Measurements from ENCODE around the gene EPOP. TPM values are rescaled to one million over a fixed set of nuclear protein-coding genes. Genes with fewer than 3 reads are reported as not detected.

Gene EPOP
- total and polyA plus RNA-seq, 2 of the 13 experiments (the other 11 are each of a cell fraction or from before 2014, with no cell fraction given), result 14.7 to 37.8 TPM

GRCh38 chr17:38676706-38677504 is 2.1 kb upstream of the EPOP start (continued):
- TF ChIP-seq, protein P1, sequence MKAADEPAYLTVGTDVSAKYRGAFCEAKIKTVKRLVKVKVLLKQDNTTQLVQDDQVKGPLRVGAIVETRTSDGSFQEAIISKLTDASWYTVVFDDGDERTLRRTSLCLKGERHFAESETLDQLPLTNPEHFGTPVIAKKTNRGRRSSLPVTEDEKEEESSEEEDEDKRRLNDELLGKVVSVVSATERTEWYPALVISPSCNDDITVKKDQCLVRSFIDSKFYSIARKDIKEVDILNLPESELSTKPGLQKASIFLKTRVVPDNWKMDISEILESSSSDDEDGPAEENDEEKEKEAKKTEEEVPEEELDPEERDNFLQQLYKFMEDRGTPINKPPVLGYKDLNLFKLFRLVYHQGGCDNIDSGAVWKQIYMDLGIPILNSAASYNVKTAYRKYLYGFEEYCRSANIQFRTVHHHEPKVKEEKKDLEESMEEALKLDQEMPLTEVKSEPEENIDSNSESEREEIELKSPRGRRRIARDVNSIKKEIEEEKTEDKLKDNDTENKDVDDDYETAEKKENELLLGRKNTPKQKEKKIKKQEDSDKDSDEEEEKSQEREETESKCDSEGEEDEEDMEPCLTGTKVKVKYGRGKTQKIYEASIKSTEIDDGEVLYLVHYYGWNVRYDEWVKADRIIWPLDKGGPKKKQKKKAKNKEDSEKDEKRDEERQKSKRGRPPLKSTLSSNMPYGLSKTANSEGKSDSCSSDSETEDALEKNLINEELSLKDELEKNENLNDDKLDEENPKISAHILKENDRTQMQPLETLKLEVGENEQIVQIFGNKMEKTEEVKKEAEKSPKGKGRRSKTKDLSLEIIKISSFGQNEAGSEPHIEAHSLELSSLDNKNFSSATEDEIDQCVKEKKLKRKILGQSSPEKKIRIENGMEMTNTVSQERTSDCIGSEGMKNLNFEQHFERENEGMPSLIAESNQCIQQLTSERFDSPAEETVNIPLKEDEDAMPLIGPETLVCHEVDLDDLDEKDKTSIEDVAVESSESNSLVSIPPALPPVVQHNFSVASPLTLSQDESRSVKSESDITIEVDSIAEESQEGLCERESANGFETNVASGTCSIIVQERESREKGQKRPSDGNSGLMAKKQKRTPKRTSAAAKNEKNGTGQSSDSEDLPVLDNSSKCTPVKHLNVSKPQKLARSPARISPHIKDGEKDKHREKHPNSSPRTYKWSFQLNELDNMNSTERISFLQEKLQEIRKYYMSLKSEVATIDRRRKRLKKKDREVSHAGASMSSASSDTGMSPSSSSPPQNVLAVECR (CRISPR knock-in tag; IDR thresholded peaks at IDR 0.05; ENCODE audit: borderline replicate concordance), result peak; percentile 67; the same call in 1 of the 2 replicates
- TF ChIP-seq GTF3A (CRISPR knock-in tag; conservative IDR thresholded peaks at IDR 0.05) (peak; percentile 73; the same call in 1 of the 2 replicates), BHLHE40 (IDR thresholded peaks at IDR 0.05; ENCODE audit: low read length) (peak; percentile 86), ZNF501 (CRISPR knock-in tag; IDR thresholded peaks at IDR 0.05) (peak; percentile 92), JUND (CRISPR knock-in tag; IDR thresholded peaks at IDR 0.05) (peak; percentile 92), KAT8 (CRISPR knock-in tag; IDR thresholded peaks at IDR 0.05) (peak; percentile 79), SRF (IDR thresholded peaks at IDR 0.05; ENCODE audit: low read depth, low read length) (no peak), RFX1 (IDR thresholded peaks at IDR 0.05) (no peak), GZF1 (CRISPR knock-in tag; IDR thresholded peaks at IDR 0.05) (0 out of 2 replicates have a peak, but pooled peaks have one; percentile 40), POLR2AphosphoS5 (IDR thresholded peaks at IDR 0.05; ENCODE audit: low read depth, low read length) (no peak), SKIL (CRISPR knock-in tag; IDR thresholded peaks at IDR 0.05; ENCODE audit: borderline replicate concordance) (0 out of 2 replicates have a peak, but pooled peaks have one; percentile 10), ZNF616 (CRISPR knock-in tag; IDR thresholded peaks at IDR 0.05; ENCODE audit: low read depth) (no peak), ZNF672 (CRISPR knock-in tag; IDR thresholded peaks at IDR 0.05) (no peak), ZNF12 (CRISPR knock-in tag; IDR thresholded peaks at IDR 0.05) (peak; percentile 14; the same call in 1 of the 2 replicates), NFE2L1 (CRISPR knock-in tag; IDR thresholded peaks at IDR 0.05; ENCODE audit: borderline replicate concordance) (no peak)
- TF ChIP-seq, protein P2, sequence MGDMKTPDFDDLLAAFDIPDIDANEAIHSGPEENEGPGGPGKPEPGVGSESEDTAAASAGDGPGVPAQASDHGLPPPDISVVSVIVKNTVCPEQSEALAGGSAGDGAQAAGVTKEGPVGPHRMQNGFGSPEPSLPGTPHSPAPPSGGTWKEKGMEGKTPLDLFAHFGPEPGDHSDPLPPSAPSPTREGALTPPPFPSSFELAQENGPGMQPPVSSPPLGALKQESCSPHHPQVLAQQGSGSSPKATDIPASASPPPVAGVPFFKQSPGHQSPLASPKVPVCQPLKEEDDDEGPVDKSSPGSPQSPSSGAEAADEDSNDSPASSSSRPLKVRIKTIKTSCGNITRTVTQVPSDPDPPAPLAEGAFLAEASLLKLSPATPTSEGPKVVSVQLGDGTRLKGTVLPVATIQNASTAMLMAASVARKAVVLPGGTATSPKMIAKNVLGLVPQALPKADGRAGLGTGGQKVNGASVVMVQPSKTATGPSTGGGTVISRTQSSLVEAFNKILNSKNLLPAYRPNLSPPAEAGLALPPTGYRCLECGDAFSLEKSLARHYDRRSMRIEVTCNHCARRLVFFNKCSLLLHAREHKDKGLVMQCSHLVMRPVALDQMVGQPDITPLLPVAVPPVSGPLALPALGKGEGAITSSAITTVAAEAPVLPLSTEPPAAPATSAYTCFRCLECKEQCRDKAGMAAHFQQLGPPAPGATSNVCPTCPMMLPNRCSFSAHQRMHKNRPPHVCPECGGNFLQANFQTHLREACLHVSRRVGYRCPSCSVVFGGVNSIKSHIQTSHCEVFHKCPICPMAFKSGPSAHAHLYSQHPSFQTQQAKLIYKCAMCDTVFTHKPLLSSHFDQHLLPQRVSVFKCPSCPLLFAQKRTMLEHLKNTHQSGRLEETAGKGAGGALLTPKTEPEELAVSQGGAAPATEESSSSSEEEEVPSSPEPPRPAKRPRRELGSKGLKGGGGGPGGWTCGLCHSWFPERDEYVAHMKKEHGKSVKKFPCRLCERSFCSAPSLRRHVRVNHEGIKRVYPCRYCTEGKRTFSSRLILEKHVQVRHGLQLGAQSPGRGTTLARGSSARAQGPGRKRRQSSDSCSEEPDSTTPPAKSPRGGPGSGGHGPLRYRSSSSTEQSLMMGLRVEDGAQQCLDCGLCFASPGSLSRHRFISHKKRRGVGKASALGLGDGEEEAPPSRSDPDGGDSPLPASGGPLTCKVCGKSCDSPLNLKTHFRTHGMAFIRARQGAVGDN (CRISPR knock-in tag; IDR thresholded peaks at IDR 0.05), result peak; percentile 51
- TF ChIP-seq, protein P3, sequence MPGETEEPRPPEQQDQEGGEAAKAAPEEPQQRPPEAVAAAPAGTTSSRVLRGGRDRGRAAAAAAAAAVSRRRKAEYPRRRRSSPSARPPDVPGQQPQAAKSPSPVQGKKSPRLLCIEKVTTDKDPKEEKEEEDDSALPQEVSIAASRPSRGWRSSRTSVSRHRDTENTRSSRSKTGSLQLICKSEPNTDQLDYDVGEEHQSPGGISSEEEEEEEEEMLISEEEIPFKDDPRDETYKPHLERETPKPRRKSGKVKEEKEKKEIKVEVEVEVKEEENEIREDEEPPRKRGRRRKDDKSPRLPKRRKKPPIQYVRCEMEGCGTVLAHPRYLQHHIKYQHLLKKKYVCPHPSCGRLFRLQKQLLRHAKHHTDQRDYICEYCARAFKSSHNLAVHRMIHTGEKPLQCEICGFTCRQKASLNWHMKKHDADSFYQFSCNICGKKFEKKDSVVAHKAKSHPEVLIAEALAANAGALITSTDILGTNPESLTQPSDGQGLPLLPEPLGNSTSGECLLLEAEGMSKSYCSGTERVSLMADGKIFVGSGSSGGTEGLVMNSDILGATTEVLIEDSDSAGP (CRISPR knock-in tag; IDR thresholded peaks at IDR 0.05; ENCODE audit: borderline replicate concordance), result peak; percentile 84
